Caco-2 (cell line): ENCODE data around the gene PCDH20. TPM values are rescaled to one million over a fixed set of nuclear protein-coding genes. Genes with fewer than 3 reads are reported as not detected.

Experiments
- BruUV-seq: library from RNA; stranded (reverse); fragments of 400-500 nt; replicated peaks from 2 replicates; lab custom pipeline; 2021; lab: Mats Ljungman, UMichigan
- CTCF ChIA-PET: fragments of 300-600 bp; sonication (Branson Sonifier 250); formaldehyde crosslinking; loops from one replicate; lab custom pipeline; 2022; ENCODE audit warnings: antibody characterized with exemption; lab: Charles Lee
- POLR2A ChIA-PET: fragments of 300-600 bp; sonication (Branson Sonifier 250); formaldehyde crosslinking; loops from one replicate; lab custom pipeline; 2022; ENCODE audit warnings: antibody characterized with exemption; lab: Charles Lee
- DNase-seq, 2 experiments: peaks; one replicate each; pipeline versions ENCODE4 v3.0.0 to v3.0.0-alpha.2; 2020 to 2022
- H3K27me3 ChIP-seq: replicated peaks from 2 replicates; pipeline ENCODE4 v1.6.0; 2011; ENCODE audit warnings: low read length; ENCODE audit not compliant: control insufficient read depth, insufficient read depth
- H3K36me3 ChIP-seq: 2 replicates; pipeline ENCODE4 v1.5.1; 2011; ENCODE audit warnings: low read length; ENCODE audit not compliant: control insufficient read depth, insufficient read depth
- H3K4me1 ChIP-seq: fragments of 250-450 bp; sonication (Bioruptor Pico); 2 replicates; pipeline ENCODE4 v1.5.1; 2020; ENCODE audit warnings: mild to moderate bottlenecking
- H3K4me3 ChIP-seq: 2 replicates; pipeline ENCODE4 v1.5.1; 2011; ENCODE audit warnings: low read depth, mild to moderate bottlenecking, control low read depth, low read length
- H3K9me3 ChIP-seq: fragments of 250-450 bp; sonication (Bioruptor Pico); 2 replicates; pipeline ENCODE4 v1.5.1; 2020; ENCODE audit warnings: mild to moderate bottlenecking, moderate library complexity
- H3K27ac Mint-ChIP-seq: one replicate; pipeline ENCODE4 v1.8.0; 2022; ENCODE audit warnings: mixed read lengths; ENCODE audit not compliant: unreplicated experiment
- H3K27me3 Mint-ChIP-seq: one replicate; pipeline ENCODE4 v1.8.0; 2022; ENCODE audit warnings: mixed read lengths; ENCODE audit not compliant: insufficient read depth, unreplicated experiment
- H3K36me3 Mint-ChIP-seq: one replicate; pipeline ENCODE4 v1.8.0; 2022; ENCODE audit warnings: mild to moderate bottlenecking, mixed read lengths; ENCODE audit not compliant: insufficient read depth, unreplicated experiment
- H3K4me1 Mint-ChIP-seq: one replicate; pipeline ENCODE4 v1.8.0; 2022; ENCODE audit warnings: low read depth, mixed read lengths; ENCODE audit not compliant: unreplicated experiment
- H3K4me3 Mint-ChIP-seq: one replicate; pipeline ENCODE4 v1.8.0; 2022; ENCODE audit warnings: mild to moderate bottlenecking, moderate library complexity, mixed read lengths; ENCODE audit not compliant: unreplicated experiment
- H3K9me3 Mint-ChIP-seq: one replicate; pipeline ENCODE4 v1.8.0; 2022; ENCODE audit warnings: mixed read lengths; ENCODE audit not compliant: unreplicated experiment
- CTCF ChIP-seq, 2 experiments: fragments of 200-600 bp in 1 of 2; IDR thresholded peaks; 1 replicate in 1 of 2; 2 replicates in 1 of 2; pipeline versions ENCODE4 v1.5.1 to v1.8.0; 2011 to 2022; ENCODE audit warnings: antibody characterized with exemption in 1 of 2, control low read depth in 1 of 2, inconsistent platforms in 1 of 2, low read depth in 1 of 2, low read length in 1 of 2, mild to moderate bottlenecking in 1 of 2, moderate library complexity in 1 of 2; ENCODE audit not compliant: insufficient read depth in 1 of 2, severe bottlenecking in 1 of 2, unreplicated experiment in 1 of 2
- intact Hi-C: fragments of 100-400 bp; cut with micrococcal nuclease; formaldehyde crosslinking; loops from one replicate; pipeline ENCODE4 v1.10.0; 2022; ENCODE audit not compliant: unreplicated experiment
- total RNA-seq: library from RNA; stranded (reverse); gene quantifications from 2 replicates; pipeline ENCODE4 v1.2.3, GENCODE V29; 2022

The PCDH20 gene
- total RNA-seq, 1 experiment from 2014 or later, result not detected

- H3K4me3 Mint-ChIP-seq, result no peak overlapping the region
- Histone ChIP-seq H3K9me3 (no peaks in the 10 kb centered on the region), H3K27me3 (no peaks in the 10 kb centered on the region), H3K4me1 (no peaks in the 10 kb centered on the region), H3K36me3 (no peaks in the 10 kb centered on the region), H3K4me3 (no peak overlapping the region)
- TF ChIP-seq CTCF (IDR thresholded peaks at IDR 0.05; ENCODE audit: insufficient read depth in 1 of 2, low read depth in 1 of 2, low read length in 1 of 2, severe bottlenecking in 1 of 2, unreplicated experiment in 1 of 2), result no peak
- H3K36me3 Mint-ChIP-seq, result no peaks in the 10 kb centered on the region
- intact Hi-C loops, result no loop called here
- peaks cover 3% of the 10 kb centered on the region for H3K27me3 Mint-ChIP-seq
- DNase-seq, result no peak
- no TSS peak for BruUV-seq
- CTCF ChIA-PET, result no interaction called here
- H3K4me1 Mint-ChIP-seq, result no peaks in the 10 kb centered on the region
- no peak overlapping the region for H3K27ac Mint-ChIP-seq
- POLR2A ChIA-PET, result no interaction called here
- no peaks in the 10 kb centered on the region for H3K9me3 Mint-ChIP-seq
These were observed 16.4 kb upstream of the PCDH20 start for GRCh38 chr13:61432029-61432428.

DNA sequence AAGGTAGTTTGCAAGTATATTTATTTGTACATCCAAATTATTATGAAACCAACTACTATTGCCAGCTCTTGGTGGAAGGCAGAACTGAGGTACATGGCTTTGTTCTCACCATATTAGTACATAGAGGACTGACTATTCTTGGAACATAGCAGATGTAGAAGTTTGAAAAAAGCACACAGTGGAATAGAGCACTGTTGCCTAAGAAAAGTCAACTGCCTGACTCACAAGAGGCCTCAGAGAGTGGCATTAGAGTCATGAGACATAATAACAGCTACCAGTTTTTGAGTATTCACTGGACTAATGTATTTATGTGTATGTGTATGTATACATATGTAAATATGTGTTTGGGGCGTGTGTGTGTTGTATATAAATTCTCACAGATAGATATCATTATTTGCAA is 8.3 kb upstream of the PCDH20 start:
- intact Hi-C loops, result no loop called here
- H3K4me3 Mint-ChIP-seq, result no peak overlapping the region
- no peaks in the 10 kb centered on the region for H3K4me1 ChIP-seq
- DNase-seq, result no peak
- H3K27ac Mint-ChIP-seq, result no peak overlapping the region
- no peaks in the 10 kb centered on the region for H3K36me3 Mint-ChIP-seq
- BruUV-seq, result no TSS peak
- TF ChIP-seq CTCF (IDR thresholded peaks at IDR 0.05; ENCODE audit: insufficient read depth in 1 of 2, low read depth in 1 of 2, low read length in 1 of 2, severe bottlenecking in 1 of 2, unreplicated experiment in 1 of 2), result no peak
- H3K4me3 ChIP-seq, result no peak overlapping the region
- ChIA-PET POLR2A (no interaction called here), CTCF (no interaction called here)
- H3K27me3 Mint-ChIP-seq, result peaks cover 2% of the 10 kb centered on the region
- H3K4me1 Mint-ChIP-seq, result no peaks in the 10 kb centered on the region
- no peaks in the 10 kb centered on the region for H3K27me3 ChIP-seq
- no peaks in the 10 kb centered on the region for H3K9me3 Mint-ChIP-seq
- no peaks in the 10 kb centered on the region for H3K36me3 ChIP-seq
- no peaks in the 10 kb centered on the region for H3K9me3 ChIP-seq

DNA sequence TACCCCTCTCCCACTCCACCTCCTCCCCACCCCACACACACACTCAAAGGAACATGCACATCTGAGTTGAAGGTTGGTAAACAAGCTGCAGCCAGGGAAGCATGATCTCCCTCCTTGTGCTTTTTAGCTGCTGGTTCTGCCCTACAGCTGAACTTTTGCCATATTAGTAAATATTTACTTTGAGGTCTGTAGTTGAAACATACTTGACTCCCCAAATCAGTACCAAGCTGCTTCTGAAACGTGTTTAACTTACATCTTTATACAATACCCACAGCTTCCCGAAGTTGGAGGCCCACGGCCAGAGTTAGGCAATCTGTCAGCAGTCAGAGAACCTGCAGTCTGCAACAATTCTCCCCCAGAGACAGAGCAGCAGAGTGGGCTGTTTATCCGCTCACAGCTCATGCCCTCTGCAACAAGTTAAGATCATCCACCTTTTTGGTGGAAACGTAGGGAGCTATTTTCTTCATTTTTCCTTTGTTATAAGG is 1.5 kb upstream of the PCDH20 start:
- ChIA-PET CTCF (no interaction called here), POLR2A (no interaction called here)
- H3K27ac Mint-ChIP-seq, result no peak overlapping the region
- no peak overlapping the region for H3K4me3 ChIP-seq
- H3K9me3 Mint-ChIP-seq, result no peaks in the 10 kb centered on the region
- no TSS peak for BruUV-seq
- H3K4me1 Mint-ChIP-seq, result peaks cover 8% of the 10 kb centered on the region
- no peaks in the 10 kb centered on the region for H3K36me3 Mint-ChIP-seq
- H3K27me3 Mint-ChIP-seq, result peaks cover 7% of the 10 kb centered on the region
- intact Hi-C loops, result loop anchor here (10.0 kb wide), 1 partner anchor 292 kb away; no protein-coding TSS in a partner anchor
- no peak overlapping the region for H3K4me3 Mint-ChIP-seq
- H3K9me3 ChIP-seq, result no peaks in the 10 kb centered on the region
- no peak for DNase-seq
- no peaks in the 10 kb centered on the region for H3K27me3 ChIP-seq
- no peak for TF ChIP-seq CTCF (IDR thresholded peaks at IDR 0.05; ENCODE audit: insufficient read depth in 1 of 2, low read depth in 1 of 2, low read length in 1 of 2, severe bottlenecking in 1 of 2, unreplicated experiment in 1 of 2)
- H3K36me3 ChIP-seq, result no peaks in the 10 kb centered on the region
- no peaks in the 10 kb centered on the region for H3K4me1 ChIP-seq
